CD14-positive monocyte (primary cell): ENCODE data around the gene LRRC8E. TPM values are rescaled to one million over a fixed set of nuclear protein-coding genes. Genes with fewer than 3 reads are reported as not detected.

ENCODE experiments used
- DNase-seq, 3 donors: peaks; one replicate each; pipeline ENCODE4 v3.0.0-alpha.2; 2011 to 2022
- H2AFZ ChIP-seq: 2 replicates; pipeline ENCODE4 v1.6.0; 2012; ENCODE audit warnings: mild to moderate bottlenecking, low read depth, low read length, inconsistent platforms; ENCODE audit not compliant: insufficient read depth, poor library complexity, severe bottlenecking
- H3K27ac ChIP-seq, 2 donors: 1 replicate in 1 of 2; 2 replicates in 1 of 2; pipeline ENCODE4 v1.5.1; 2012 to 2013; ENCODE audit warnings: low read length in 2 of 2, control low read depth in 1 of 2, inconsistent platforms in 1 of 2, low read depth in 1 of 2, mild to moderate bottlenecking in 1 of 2
- H3K27me3 ChIP-seq, 2 donors: one replicate each; pipeline versions ENCODE4 v1.6.0 to v1.6.1; 2011 to 2013; ENCODE audit warnings: low read length in 2 of 2; ENCODE audit not compliant: control insufficient read depth in 2 of 2, insufficient read depth in 2 of 2
- H3K36me3 ChIP-seq, 2 donors: replicated peaks in 1 of 2; 1 replicate in 1 of 2; 2 replicates in 1 of 2; pipeline versions ENCODE4 v1.5.1 to v1.6.1; 2012 to 2013; ENCODE audit warnings: low read length in 2 of 2, control low read depth in 1 of 2, inconsistent platforms in 1 of 2, mild to moderate bottlenecking in 1 of 2; ENCODE audit not compliant: insufficient read depth in 2 of 2, control insufficient read depth in 1 of 2
- H3K4me1 ChIP-seq, 2 donors: 1 replicate in 1 of 2; 2 replicates in 1 of 2; pipeline versions ENCODE4 v1.5.1 to v1.6.1; 2012 to 2013; ENCODE audit warnings: low read length in 2 of 2, control low read depth in 1 of 2, inconsistent platforms in 1 of 2, mild to moderate bottlenecking in 1 of 2, moderate library complexity in 1 of 2; ENCODE audit not compliant: insufficient read depth in 2 of 2, control insufficient read depth in 1 of 2
- H3K4me2 ChIP-seq: replicated peaks from 2 replicates; pipeline ENCODE3; 2012; ENCODE audit warnings: low read length, moderate library complexity, mild to moderate bottlenecking; ENCODE audit not compliant: poor library complexity, severe bottlenecking; ENCODE audit errors: extremely low read depth
- H3K4me3 ChIP-seq, 3 experiments: fragments of 200-600 bp in 1 of 3; sonication (generic) in 1 of 3; replicated peaks in 1 of 3; 1 replicate in 2 of 3; 2 replicates in 1 of 3; pipeline ENCODE4 v1.5.1; 2011 to 2013; ENCODE audit warnings: low read length in 3 of 3, mild to moderate bottlenecking in 3 of 3, control low read depth in 2 of 3, low read depth in 2 of 3, inconsistent platforms in 1 of 3, moderate library complexity in 1 of 3
- H3K79me2 ChIP-seq: 2 replicates; pipeline ENCODE4 v1.6.0; 2012; ENCODE audit warnings: mild to moderate bottlenecking, control low read depth, inconsistent platforms, low read length, moderate library complexity; ENCODE audit not compliant: insufficient read depth
- H3K9ac ChIP-seq: 2 replicates; pipeline ENCODE4 v1.6.0; 2017; ENCODE audit warnings: low read length, mild to moderate bottlenecking; ENCODE audit not compliant: insufficient read depth, poor library complexity, severe bottlenecking
- H3K9me3 ChIP-seq, 2 donors: replicated peaks in 1 of 2; 1 replicate in 1 of 2; 2 replicates in 1 of 2; pipeline versions ENCODE4 v1.5.1 to v1.6.1; 2012 to 2013; ENCODE audit warnings: low read length in 2 of 2, control low read depth in 1 of 2; ENCODE audit not compliant: control insufficient read depth in 1 of 2, insufficient read depth in 1 of 2
- H4K20me1 ChIP-seq: 2 replicates; pipeline ENCODE4 v1.6.0; 2012; ENCODE audit warnings: mild to moderate bottlenecking, low read length, control low read depth, moderate library complexity; ENCODE audit not compliant: insufficient read depth
- H3K27ac Mint-ChIP-seq, 7 donors: one replicate each; pipeline ENCODE4 v1.8.0; 2020; ENCODE audit warnings: mild to moderate bottlenecking in 7 of 7, mixed read lengths in 7 of 7, moderate library complexity in 6 of 7, inconsistent platforms in 2 of 7
- H3K27me3 Mint-ChIP-seq, 3 donors: one replicate each; pipeline ENCODE4 v1.8.0; 2021 to 2022; ENCODE audit warnings: low read depth in 3 of 3, mild to moderate bottlenecking in 3 of 3, mixed read lengths in 3 of 3, moderate library complexity in 3 of 3, inconsistent platforms in 1 of 3
- H3K36me3 Mint-ChIP-seq, 2 donors: one replicate each; pipeline ENCODE4 v1.8.0; 2020; ENCODE audit warnings: mixed read lengths in 2 of 2, inconsistent platforms in 1 of 2, mild to moderate bottlenecking in 1 of 2
- H3K4me1 Mint-ChIP-seq: one replicate; pipeline ENCODE4 v1.8.0; 2020; ENCODE audit warnings: mild to moderate bottlenecking, mixed read lengths
- H3K4me3 Mint-ChIP-seq, 2 donors: one replicate each; pipeline ENCODE4 v1.8.0; 2020; ENCODE audit warnings: mild to moderate bottlenecking in 2 of 2, mixed read lengths in 2 of 2, moderate library complexity in 1 of 2
- H3K9me3 Mint-ChIP-seq, 7 donors: one replicate each; pipeline ENCODE4 v1.8.0; 2020 to 2022; ENCODE audit warnings: mixed read lengths in 7 of 7, mild to moderate bottlenecking in 6 of 7, moderate library complexity in 6 of 7, inconsistent platforms in 2 of 7
- CTCF ChIP-seq: fragments of 200-600 bp; IDR thresholded peaks from one replicate; pipeline ENCODE4 v1.8.0; 2022; ENCODE audit warnings: antibody characterized with exemption, mild to moderate bottlenecking
- WGBS: methylation state at CpG from one replicate; pipeline ENCODE4 v1.1.5; 2013; ENCODE audit warnings: missing lambda C conversion rate; ENCODE audit not compliant: insufficient coverage; 5-methylcytosine and 5-hydroxymethylcytosine counted together
- intact Hi-C, 2 donors: fragments of 100-400 bp; cut with micrococcal nuclease; formaldehyde crosslinking; loops; one replicate each; pipeline versions ENCODE4 v1.15.0 to v1.15.1; 2023
- polyA plus RNA-seq, 3 donors: library from polyadenylated mRNA; depleted of rRNA in 1 of 3; unstranded in 2 of 3; stranded (reverse) in 1 of 3; fragments of 300-500 nt in 2 of 3; fragments of >200 nt in 1 of 3; fragmentation: Illumina TruSeq in 2 of 3; gene quantifications; 1 replicate in 2 of 3; 2 replicates in 1 of 3; pipeline ENCODE4 v1.2.3, GENCODE V29; 2012 to 2021

Gene LRRC8E
- polyA plus RNA-seq, 3 donors = not detected

- no peak for DNase-seq
- H3K27me3 ChIP-seq = no peaks in the 10 kb centered on the region
- H3K79me2 ChIP-seq = no peaks in the 10 kb centered on the region
- WGBS = over 99% methylated on average over 12 of the region's 12 CpGs
- no peak for TF ChIP-seq CTCF
- H4K20me1 ChIP-seq = no peaks in the 10 kb centered on the region
- H3K4me2 ChIP-seq = no peak overlapping the region
- Mint-ChIP-seq H3K4me1 (peaks cover 5% of the 10 kb centered on the region), H3K4me3 (no peak overlapping the region), H3K27me3 (peaks cover 0 to 6% (median 1%) of the 10 kb centered on the region in 3 donors), H3K27ac (no peak overlapping the region), H3K9me3 (peaks cover 0 to 5% (median 0%) of the 10 kb centered on the region in 7 donors), H3K36me3 (peaks cover 0 to 3% of the 10 kb centered on the region in 2 donors)
- intact Hi-C loops = no loop called here
- no peak overlapping the region for H2AFZ ChIP-seq
- H3K4me3 ChIP-seq = no peak overlapping the region
- no peaks in the 10 kb centered on the region for H3K9me3 ChIP-seq
- no peaks in the 10 kb centered on the region for H3K36me3 ChIP-seq
- H3K4me1 ChIP-seq = no peaks in the 10 kb centered on the region
- H3K9ac ChIP-seq = no peak overlapping the region
- H3K27ac ChIP-seq = no peak overlapping the region
These were observed 45.5 kb upstream of the LRRC8E start for GRCh38 chr19:7842661-7843294.

GRCh38 chr19:7843521-7843920, 44.8 kb upstream of the LRRC8E start:
- no peak for TF ChIP-seq CTCF
- Histone ChIP-seq H3K36me3 (no peaks in the 10 kb centered on the region), H3K9ac (no peak overlapping the region), H4K20me1 (no peaks in the 10 kb centered on the region), H3K4me2 (no peak overlapping the region), H3K79me2 (no peaks in the 10 kb centered on the region), H3K27ac (no peak overlapping the region), H3K9me3 (no peaks in the 10 kb centered on the region), H3K4me1 (no peaks in the 10 kb centered on the region), H3K27me3 (no peaks in the 10 kb centered on the region), H3K4me3 (no peak overlapping the region), H2AFZ (no peak overlapping the region)
- intact Hi-C loops = no loop called here
- Mint-ChIP-seq H3K4me1 (peaks cover 5% of the 10 kb centered on the region), H3K4me3 (no peak overlapping the region), H3K27me3 (peaks cover 0 to 6% (median 1%) of the 10 kb centered on the region in 3 donors), H3K9me3 (peaks cover 0 to 5% (median 0%) of the 10 kb centered on the region in 7 donors), H3K36me3 (peaks cover 0 to 2% of the 10 kb centered on the region in 2 donors), H3K27ac (no peak overlapping the region)
- no peak for DNase-seq
- 93% methylated on average over 5 of the region's 6 CpGs for WGBS
